Activated CD8-positive, alpha-beta T cell treated with anti-CD3 and anti-CD28 coated beads for 36 hours (primary cell): ENCODE results near the gene SLC1A5. TPM values are rescaled to one million over a fixed set of nuclear protein-coding genes. Genes with fewer than 3 reads are reported as not detected.
"Not testable (repeated sequence)": the region's sequence is repeated elsewhere in the genome, so short reads cannot be mapped to it uniquely, and the experiment has no call there.

Experiments used
- ATAC-seq: fragments of 200-7000 bp; cut with Tn5 transposase; one replicate; pipeline ENCODE4 v1.10.0; 2021; ENCODE audit warnings: mild to moderate bottlenecking, moderate library complexity
- CTCF ChIA-PET: fragments of 350-600 bp; sonication (Branson Sonifier 250); formaldehyde crosslinking; loops from one replicate; lab custom pipeline; 2021; ENCODE audit warnings: antibody characterized with exemption; lab: Charles Lee
- POLR2A ChIA-PET: fragments of 350-600 bp; sonication (Branson Sonifier 250); formaldehyde crosslinking; loops from one replicate; lab custom pipeline; 2021; ENCODE audit warnings: antibody characterized with exemption; lab: Charles Lee
- DNase-seq: peaks from one replicate; pipeline ENCODE4 v3.0.0-alpha.2; 2020
- H3K27ac Mint-ChIP-seq: one replicate; pipeline ENCODE4 v1.8.0; 2021; ENCODE audit warnings: mild to moderate bottlenecking, mixed read lengths
- H3K27me3 Mint-ChIP-seq: one replicate; pipeline ENCODE4 v1.8.0; 2021; ENCODE audit warnings: mixed read lengths
- H3K36me3 Mint-ChIP-seq: one replicate; pipeline ENCODE4 v1.8.0; 2021; ENCODE audit warnings: low read depth, mixed read lengths
- H3K4me1 Mint-ChIP-seq: one replicate; pipeline ENCODE4 v1.8.0; 2021; ENCODE audit warnings: low read depth, mixed read lengths
- H3K4me3 Mint-ChIP-seq: one replicate; pipeline ENCODE4 v1.8.0; 2021; ENCODE audit warnings: mild to moderate bottlenecking, moderate library complexity, mixed read lengths
- H3K9me3 Mint-ChIP-seq: one replicate; pipeline ENCODE4 v1.8.0; 2021; ENCODE audit warnings: mixed read lengths
- CTCF ChIP-seq: fragments of 200-600 bp; IDR thresholded peaks from one replicate; pipeline ENCODE4 v1.8.0; 2022; ENCODE audit warnings: antibody characterized with exemption, mild to moderate bottlenecking
- intact Hi-C: fragments of 100-400 bp; cut with micrococcal nuclease; formaldehyde crosslinking; loops from one replicate; pipeline ENCODE4 v1.10.0; 2022
- total RNA-seq, 2 experiments: library from RNA; stranded (reverse); gene quantifications; one replicate each; pipeline ENCODE4 v1.2.3, GENCODE V29; 2021

The SLC1A5 gene
- total RNA-seq, 2 experiments from 2014 or later = 235 TPM

GRCh38 chr19:46773018-46773399 is 15.4 kb downstream of the SLC1A5 start:
- H3K9me3 Mint-ChIP-seq = no peaks in the 10 kb centered on the region
- ATAC-seq = no peak
- no peaks in the 10 kb centered on the region for H3K27me3 Mint-ChIP-seq
- no peak for DNase-seq
- no peak overlapping the region for H3K27ac Mint-ChIP-seq
- intact Hi-C loops = no loop called here
- H3K36me3 Mint-ChIP-seq = peaks cover 34% of the 10 kb centered on the region
- no peak for TF ChIP-seq CTCF
- CTCF ChIA-PET = interaction anchor here (0.9 to 1.0 kb wide), 2 partner anchors 43 to 68 kb away, joined by 3 read pairs; no protein-coding TSS in a partner anchor
- H3K4me1 Mint-ChIP-seq = peaks cover 10% of the 10 kb centered on the region
- no peak overlapping the region for H3K4me3 Mint-ChIP-seq
- POLR2A ChIA-PET = interaction anchor here (1.3 to 2.0 kb wide), 3 partner anchors 9 to 167 kb away, joined by 4 to 9 read pairs (median 4); no protein-coding TSS in a partner anchor

- Mint-ChIP-seq H3K27me3 (no peaks in the 10 kb centered on the region), H3K36me3 (peaks cover 29% of the 10 kb centered on the region), H3K4me3 (no peak overlapping the region), H3K27ac (no peak overlapping the region), H3K9me3 (no peaks in the 10 kb centered on the region), H3K4me1 (peaks cover 6% of the 10 kb centered on the region)
- ATAC-seq (no peak), DNase-seq (no peak)
- POLR2A ChIA-PET = interaction anchor here (0.7 to 2.0 kb wide), 8 partner anchors 10 to 166 kb away, joined by 3 to 9 read pairs (median 4); partner anchors contain the start of gene SLC1A5
- no peak for TF ChIP-seq CTCF
- intact Hi-C loops = no loop called here
- CTCF ChIA-PET = interaction anchor here (0.6 to 1.3 kb wide), 7 partner anchors 13 to 69 kb away, joined by 3 to 5 read pairs (median 3); no protein-coding TSS in a partner anchor
Observed at GRCh38 chr19:46772170-46773017, 16.0 kb downstream of the SLC1A5 start.

- H3K36me3 Mint-ChIP-seq, H3K4me1 Mint-ChIP-seq, H3K9me3 Mint-ChIP-seq, intact Hi-C loops, H3K27ac Mint-ChIP-seq, ATAC-seq, H3K4me3 Mint-ChIP-seq, DNase-seq, H3K27me3 Mint-ChIP-seq: not testable (repeated sequence)
- POLR2A ChIA-PET = interaction anchor here (0.8 kb wide), 1 partner anchor 19 kb away, joined by 4 read pairs; the partner anchor contains the start of gene SLC1A5
- CTCF ChIA-PET = interaction anchor here (0.6 to 3.3 kb wide), 3 partner anchors 12 to 65 kb away, joined by 3 to 20 read pairs (median 4); no protein-coding TSS in a partner anchor
Observed at GRCh38 chr19:46768746-46769145, 19.6 kb downstream of the SLC1A5 start.

GRCh38 chr19:46766569-46767317 is 21.7 kb downstream of the SLC1A5 start:
- peak; percentile 81 for TF ChIP-seq CTCF
- no peak overlapping the region for H3K4me3 Mint-ChIP-seq
- ATAC-seq (peak; percentile 96), DNase-seq (peak; percentile 79)
- H3K36me3 Mint-ChIP-seq = no peaks in the 10 kb centered on the region
- no peak overlapping the region for H3K27ac Mint-ChIP-seq
- ChIA-PET CTCF (interaction anchor here (0.6 to 3.7 kb wide), 46 partner anchors 9 to 330 kb away, joined by 3 to 30 read pairs (median 4); partner anchors contain the start of genes FKRP and SLC1A5), POLR2A (interaction anchor here (0.6 to 1.3 kb wide), 5 partner anchors 9 to 22 kb away, joined by 3 to 4 read pairs (median 3); no protein-coding TSS in a partner anchor)
- intact Hi-C loops = no loop called here
- H3K9me3 Mint-ChIP-seq = no peaks in the 10 kb centered on the region
- H3K4me1 Mint-ChIP-seq = no peaks in the 10 kb centered on the region
- H3K27me3 Mint-ChIP-seq = no peaks in the 10 kb centered on the region

- Mint-ChIP-seq H3K4me3 (no peak overlapping the region), H3K36me3 (no peaks in the 10 kb centered on the region), H3K9me3 (no peaks in the 10 kb centered on the region), H3K27ac (no peak overlapping the region), H3K4me1 (no peaks in the 10 kb centered on the region), H3K27me3 (no peaks in the 10 kb centered on the region)
- ChIA-PET CTCF (interaction anchor here (1.1 to 3.7 kb wide), 7 partner anchors 11 to 80 kb away, joined by 3 to 26 read pairs (median 5); partner anchors contain the start of gene SLC1A5), POLR2A (interaction anchor here (1.3 kb wide), 2 partner anchors 9 to 11 kb away, joined by 3 to 5 read pairs; no protein-coding TSS in a partner anchor)
- no peak for TF ChIP-seq CTCF
- intact Hi-C loops = no loop called here
- ATAC-seq (no peak), DNase-seq (no peak)
Observed at GRCh38 chr19:46764817-46765291, 23.5 kb downstream of the SLC1A5 start.
